Calu3 (cell line): ENCODE data around the gene CDRT15. TPM values are rescaled to one million over a fixed set of nuclear protein-coding genes. Genes with fewer than 3 reads are reported as not detected.

Experiments used
- BruUV-seq: library from RNA; stranded (reverse); fragments of 400-500 nt; replicated peaks from 2 replicates; lab custom pipeline; 2021; lab: Mats Ljungman, UMichigan
- CTCF ChIA-PET: fragments of 300-600 bp; sonication (Branson Sonifier 250); formaldehyde crosslinking; loops from one replicate; lab custom pipeline; 2022; ENCODE audit warnings: antibody characterized with exemption; lab: Charles Lee
- DNase-seq: peaks from one replicate; pipeline ENCODE4 v3.0.0; 2022
- H3K27ac Mint-ChIP-seq: one replicate; pipeline ENCODE4 v1.8.0; 2022; ENCODE audit warnings: mixed read lengths; ENCODE audit not compliant: unreplicated experiment
- H3K27me3 Mint-ChIP-seq: one replicate; pipeline ENCODE4 v1.8.0; 2022; ENCODE audit warnings: mixed read lengths; ENCODE audit not compliant: unreplicated experiment
- H3K36me3 Mint-ChIP-seq: one replicate; pipeline ENCODE4 v1.8.0; 2022; ENCODE audit warnings: mild to moderate bottlenecking, moderate library complexity, mixed read lengths; ENCODE audit not compliant: insufficient read depth, unreplicated experiment
- H3K4me1 Mint-ChIP-seq: one replicate; pipeline ENCODE4 v1.8.0; 2022; ENCODE audit warnings: mild to moderate bottlenecking, low read depth, mixed read lengths; ENCODE audit not compliant: unreplicated experiment
- H3K4me3 Mint-ChIP-seq: one replicate; pipeline ENCODE4 v1.8.0; 2022; ENCODE audit warnings: mild to moderate bottlenecking, low read depth, moderate library complexity, mixed read lengths; ENCODE audit not compliant: unreplicated experiment
- H3K9me3 Mint-ChIP-seq: one replicate; pipeline ENCODE4 v1.8.0; 2022; ENCODE audit warnings: low read depth, mixed read lengths; ENCODE audit not compliant: unreplicated experiment
- intact Hi-C: fragments of 100-400 bp; cut with micrococcal nuclease; formaldehyde crosslinking; loops from one replicate; pipeline ENCODE4 v1.10.0; 2022; ENCODE audit not compliant: unreplicated experiment
- total RNA-seq: library from RNA; stranded (reverse); gene quantifications from 2 replicates; pipeline ENCODE4 v1.2.3, GENCODE V29; 2022
- TF ChIP-seq, protein P1 (sequence below): fragments of 200-600 bp; IDR thresholded peaks from one replicate; pipeline ENCODE4 v1.8.0; 2022; ENCODE audit warnings: antibody characterized with exemption; ENCODE audit not compliant: unreplicated experiment

CDRT15 gene
- total RNA-seq, 1 experiment from 2014 or later = not detected

DNA sequence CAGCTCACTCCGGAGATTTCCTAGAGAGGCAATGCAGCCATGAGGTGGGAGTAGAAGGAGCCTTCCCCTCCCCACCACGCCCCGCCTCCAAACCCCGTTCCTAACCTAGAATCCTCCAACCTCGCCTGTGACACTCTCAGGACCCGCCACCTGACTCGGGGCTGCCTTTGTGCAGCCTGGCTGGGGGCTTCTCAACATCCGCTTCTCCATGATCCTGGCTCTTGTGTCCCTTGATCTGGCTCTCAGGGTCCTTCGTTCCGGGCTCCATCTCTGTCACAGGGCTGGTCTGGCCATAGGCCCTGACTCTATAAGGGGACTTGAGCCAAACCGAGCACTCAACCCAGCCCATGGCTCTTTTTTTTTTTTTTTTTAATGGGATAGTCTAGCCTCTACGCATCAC, 24.3 kb downstream of the CDRT15 start:
- TF ChIP-seq, protein P1, sequence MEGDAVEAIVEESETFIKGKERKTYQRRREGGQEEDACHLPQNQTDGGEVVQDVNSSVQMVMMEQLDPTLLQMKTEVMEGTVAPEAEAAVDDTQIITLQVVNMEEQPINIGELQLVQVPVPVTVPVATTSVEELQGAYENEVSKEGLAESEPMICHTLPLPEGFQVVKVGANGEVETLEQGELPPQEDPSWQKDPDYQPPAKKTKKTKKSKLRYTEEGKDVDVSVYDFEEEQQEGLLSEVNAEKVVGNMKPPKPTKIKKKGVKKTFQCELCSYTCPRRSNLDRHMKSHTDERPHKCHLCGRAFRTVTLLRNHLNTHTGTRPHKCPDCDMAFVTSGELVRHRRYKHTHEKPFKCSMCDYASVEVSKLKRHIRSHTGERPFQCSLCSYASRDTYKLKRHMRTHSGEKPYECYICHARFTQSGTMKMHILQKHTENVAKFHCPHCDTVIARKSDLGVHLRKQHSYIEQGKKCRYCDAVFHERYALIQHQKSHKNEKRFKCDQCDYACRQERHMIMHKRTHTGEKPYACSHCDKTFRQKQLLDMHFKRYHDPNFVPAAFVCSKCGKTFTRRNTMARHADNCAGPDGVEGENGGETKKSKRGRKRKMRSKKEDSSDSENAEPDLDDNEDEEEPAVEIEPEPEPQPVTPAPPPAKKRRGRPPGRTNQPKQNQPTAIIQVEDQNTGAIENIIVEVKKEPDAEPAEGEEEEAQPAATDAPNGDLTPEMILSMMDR = no peak
- CTCF ChIA-PET = no interaction called here
- Mint-ChIP-seq H3K4me1 (peaks cover 23% of the 10 kb centered on the region), H3K27ac (peak overlapping the region; percentile 40), H3K36me3 (peaks cover 14% of the 10 kb centered on the region), H3K9me3 (peaks cover 3% of the 10 kb centered on the region), H3K27me3 (no peaks in the 10 kb centered on the region), H3K4me3 (no peak overlapping the region)
- BruUV-seq = no TSS peak
- no peak for DNase-seq
- intact Hi-C loops = no loop called here

GRCh38 chr17:14211801-14212200, 24.9 kb downstream of the CDRT15 start:
- H3K9me3 Mint-ChIP-seq = peaks cover 3% of the 10 kb centered on the region
- no peak overlapping the region for H3K4me3 Mint-ChIP-seq
- CTCF ChIA-PET = no interaction called here
- H3K4me1 Mint-ChIP-seq = peaks cover 29% of the 10 kb centered on the region
- intact Hi-C loops = no loop called here
- H3K36me3 Mint-ChIP-seq = peaks cover 20% of the 10 kb centered on the region
- BruUV-seq = no TSS peak
- H3K27me3 Mint-ChIP-seq = no peaks in the 10 kb centered on the region
- no peak overlapping the region for H3K27ac Mint-ChIP-seq
- no peak for DNase-seq
- TF ChIP-seq, protein P1 = no peak

- no peak for DNase-seq
- peaks cover 24% of the 10 kb centered on the region for H3K36me3 Mint-ChIP-seq
- H3K9me3 Mint-ChIP-seq = peaks cover 3% of the 10 kb centered on the region
- TF ChIP-seq, protein P1 = no peak
- H3K27ac Mint-ChIP-seq = no peak overlapping the region
- H3K27me3 Mint-ChIP-seq = no peaks in the 10 kb centered on the region
- CTCF ChIA-PET = no interaction called here
- peaks cover 35% of the 10 kb centered on the region for H3K4me1 Mint-ChIP-seq
- intact Hi-C loops = no loop called here
- H3K4me3 Mint-ChIP-seq = no peak overlapping the region
- no TSS peak for BruUV-seq
These were observed 25.4 kb downstream of the CDRT15 start for GRCh38 chr17:14211246-14211645.

DNA sequence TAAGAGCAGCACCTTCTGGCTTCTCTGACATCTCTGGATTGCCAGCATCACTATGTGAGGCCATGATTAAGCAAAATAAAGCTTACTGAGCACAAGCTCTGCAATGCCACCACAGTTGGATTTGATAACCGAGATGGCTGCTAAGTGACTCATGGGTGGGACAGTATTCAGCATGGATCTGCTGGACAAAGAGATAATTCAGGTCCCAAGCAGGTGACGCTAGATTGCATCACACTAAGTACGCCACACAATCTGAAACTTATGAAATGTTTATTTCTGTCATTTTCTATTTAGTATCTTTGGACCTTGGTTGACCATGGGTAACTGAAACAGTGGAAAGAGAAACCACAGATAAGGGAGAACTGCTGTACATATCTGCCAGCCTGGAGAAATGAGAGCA, 27.4 kb downstream of the CDRT15 start:
- CTCF ChIA-PET = no interaction called here
- no peaks in the 10 kb centered on the region for H3K27me3 Mint-ChIP-seq
- H3K4me1 Mint-ChIP-seq = peaks cover 55% of the 10 kb centered on the region
- peaks cover 31% of the 10 kb centered on the region for H3K36me3 Mint-ChIP-seq
- TF ChIP-seq, protein P1 = no peak
- no TSS peak for BruUV-seq
- peak; percentile 44 for DNase-seq
- peak overlapping the region; percentile 91 for H3K27ac Mint-ChIP-seq
- peaks cover 3% of the 10 kb centered on the region for H3K9me3 Mint-ChIP-seq
- no peak overlapping the region for H3K4me3 Mint-ChIP-seq
- intact Hi-C loops = loop anchor here (5.0 kb wide), 1 partner anchor 147 kb away; no protein-coding TSS in a partner anchor
